GM18951 (cell line): ENCODE results near the gene FDPS.
"Not testable (repeated sequence)": the region's sequence is repeated elsewhere in the genome, so short reads cannot be mapped to it uniquely, and the experiment has no call there.

Experiments used
- POLR2A ChIP-seq: IDR thresholded peaks from 4 replicates; pipeline ENCODE4 v1.6.1; 2011; ENCODE audit warnings: mild to moderate bottlenecking; ENCODE audit not compliant: insufficient read length, insufficient read depth; ENCODE audit errors: extremely low read depth
- in situ Hi-C: fragments of 300-500 bp; cut with MboI; formaldehyde crosslinking; loops from one replicate; pipeline ENCODE4 v1.12.0; 2022; ENCODE audit warnings: low sequenced_read_pairs, mixed read lengths, inconsistent platforms; ENCODE audit not compliant: unreplicated experiment

Gene FDPS

DNA sequence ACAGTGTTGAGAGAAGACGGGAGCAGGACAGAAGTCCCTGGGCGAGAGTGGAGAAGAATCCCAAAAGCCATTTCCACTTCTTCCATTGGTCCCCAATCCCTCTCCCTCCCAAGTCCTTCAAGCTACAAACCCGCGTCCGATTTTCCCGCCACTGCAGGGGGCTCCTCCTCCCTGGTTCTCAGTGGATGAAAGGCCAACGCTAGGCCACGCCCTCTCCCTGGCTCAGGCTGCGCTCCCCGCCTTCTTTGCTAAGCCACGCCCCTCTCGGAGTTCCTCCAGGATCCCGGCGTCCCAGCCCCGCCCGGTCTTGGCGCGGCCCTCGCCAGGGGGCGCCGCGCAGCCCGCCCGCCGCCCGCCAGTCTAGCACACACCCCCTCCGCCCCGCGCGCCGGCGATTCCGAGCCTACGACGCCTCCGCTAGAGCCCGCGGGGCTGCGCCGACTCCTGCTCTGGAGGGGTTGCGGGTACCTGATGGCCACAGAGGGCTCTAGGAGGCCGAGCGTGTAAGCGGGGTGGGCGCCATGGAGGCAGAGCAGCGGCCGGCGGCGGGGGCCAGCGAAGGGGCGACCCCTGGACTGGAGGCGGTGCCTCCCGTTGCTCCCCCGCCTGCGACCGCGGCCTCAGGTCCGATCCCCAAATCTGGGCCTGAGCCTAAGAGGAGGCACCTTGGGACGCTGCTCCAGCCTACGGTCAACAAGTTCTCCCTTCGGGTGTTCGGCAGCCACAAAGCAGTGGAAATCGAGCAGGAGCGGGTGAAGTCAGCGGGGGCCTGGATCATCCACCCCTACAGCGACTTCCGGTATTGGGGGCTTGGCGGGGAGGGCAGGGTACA, 31.4 kb upstream of the FDPS start, which contains the start of gene HCN3:
HCN3 (plus strand) TSS at position 394 of the 832 bp plus-strand sequence; CDS start at position 522, 128 bp downstream.
- peak; percentile 37 for TF ChIP-seq POLR2A
- in situ Hi-C loops = no loop called here

GRCh38 chr1:155277902-155278688, 30.6 kb upstream of the FDPS start:
- TF ChIP-seq POLR2A = no peak
- in situ Hi-C loops = no loop called here

DNA sequence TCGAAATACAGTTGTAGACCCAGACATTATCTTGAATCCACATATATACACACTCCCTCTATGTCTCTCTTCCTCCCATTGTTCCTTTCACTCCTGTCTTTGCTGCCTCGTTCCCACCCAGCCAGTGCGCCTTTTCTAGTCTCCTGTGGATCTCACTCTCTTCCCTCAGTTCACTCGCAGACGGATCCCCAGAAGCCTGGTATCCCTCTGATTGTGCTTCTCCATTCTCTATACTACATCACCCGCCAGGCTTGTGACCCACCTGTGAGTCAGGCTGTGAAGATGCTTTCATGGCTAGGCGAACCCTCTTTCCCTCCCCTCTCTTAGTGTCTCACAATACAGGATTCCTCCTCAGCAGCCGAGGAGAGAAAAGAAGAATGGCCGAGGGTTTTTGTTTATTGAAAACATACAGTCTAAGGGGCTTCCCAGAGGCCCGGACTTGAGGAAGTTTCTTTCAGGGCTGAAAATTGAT, 29.9 kb upstream of the FDPS start:
- TF ChIP-seq POLR2A = no peak

GRCh38 chr1:155279268-155279667, 29.4 kb upstream of the FDPS start:
- TF ChIP-seq POLR2A = no peak
- in situ Hi-C loops = no loop called here

More for the DNA sequence above, 29.9 kb upstream of the FDPS start:
- in situ Hi-C loops = no loop called here

GRCh38 chr1:155282488-155283091, 26.1 kb upstream of the FDPS start:
- in situ Hi-C loops = no loop called here
- no peak for TF ChIP-seq POLR2A

- no peak for TF ChIP-seq POLR2A
- in situ Hi-C loops = no loop called here
Measured at GRCh38 chr1:155284476-155284875, 24.2 kb upstream of the FDPS start.

DNA sequence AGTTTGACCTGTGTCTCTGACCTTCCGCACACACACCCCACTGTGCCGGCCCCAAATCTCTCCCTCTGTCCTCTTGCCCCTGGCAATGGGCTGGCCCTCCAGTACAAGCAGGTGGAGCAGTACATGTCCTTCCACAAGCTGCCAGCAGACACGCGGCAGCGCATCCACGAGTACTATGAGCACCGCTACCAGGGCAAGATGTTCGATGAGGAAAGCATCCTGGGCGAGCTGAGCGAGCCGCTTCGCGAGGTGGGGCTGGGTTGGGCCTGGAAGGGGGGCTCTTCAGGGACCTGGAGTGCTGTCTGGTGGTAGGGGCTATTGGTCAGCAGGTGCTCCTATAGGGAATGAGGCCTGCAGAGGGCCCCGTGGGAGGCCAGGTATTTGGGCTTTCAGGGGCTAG, 23.6 kb upstream of the FDPS start:
- in situ Hi-C loops = no loop called here
- TF ChIP-seq POLR2A = no peak

DNA sequence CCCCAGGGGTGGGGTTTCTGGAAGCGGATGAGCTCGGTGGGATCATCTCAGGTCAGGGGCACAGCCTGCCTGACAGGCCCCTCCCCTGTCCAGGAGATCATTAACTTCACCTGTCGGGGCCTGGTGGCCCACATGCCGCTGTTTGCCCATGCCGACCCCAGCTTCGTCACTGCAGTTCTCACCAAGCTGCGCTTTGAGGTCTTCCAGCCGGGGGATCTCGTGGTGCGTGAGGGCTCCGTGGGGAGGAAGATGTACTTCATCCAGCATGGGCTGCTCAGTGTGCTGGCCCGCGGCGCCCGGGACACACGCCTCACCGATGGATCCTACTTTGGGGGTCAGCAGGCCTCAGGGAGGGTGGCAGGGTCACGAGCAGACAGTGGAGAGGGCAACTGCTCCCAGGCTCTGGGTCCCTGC, 23.0 kb upstream of the FDPS start:
- in situ Hi-C loops = no loop called here

GRCh38 chr1:155286544-155286943, 22.1 kb upstream of the FDPS start:
- in situ Hi-C loops = no loop called here
- no peak for TF ChIP-seq POLR2A

More for the DNA sequence above, 23.0 kb upstream of the FDPS start:
- no peak for TF ChIP-seq POLR2A

DNA sequence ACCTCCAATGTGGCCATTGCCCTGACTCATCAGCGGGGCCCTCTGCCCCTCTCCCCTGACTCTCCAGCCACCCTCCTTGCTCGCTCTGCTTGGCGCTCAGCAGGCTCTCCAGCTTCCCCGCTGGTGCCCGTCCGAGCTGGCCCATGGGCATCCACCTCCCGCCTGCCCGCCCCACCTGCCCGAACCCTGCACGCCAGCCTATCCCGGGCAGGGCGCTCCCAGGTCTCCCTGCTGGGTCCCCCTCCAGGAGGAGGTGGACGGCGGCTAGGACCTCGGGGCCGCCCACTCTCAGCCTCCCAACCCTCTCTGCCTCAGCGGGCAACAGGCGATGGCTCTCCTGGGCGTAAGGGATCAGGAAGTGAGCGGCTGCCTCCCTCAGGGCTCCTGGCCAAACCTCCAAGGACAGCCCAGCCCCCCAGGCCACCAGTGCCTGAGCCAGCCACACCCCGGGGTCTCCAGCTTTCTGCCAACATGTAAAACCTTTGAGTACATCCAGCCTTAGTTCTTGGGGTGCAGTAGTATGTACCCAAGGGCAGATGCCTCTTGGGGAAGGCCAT, 20.6 kb upstream of the FDPS start:
- in situ Hi-C loops = no loop called here
- no peak for TF ChIP-seq POLR2A

GRCh38 chr1:155291006-155291405, 17.7 kb upstream of the FDPS start:
- in situ Hi-C loops = not testable (repeated sequence)

- no peak for TF ChIP-seq POLR2A
- in situ Hi-C loops = no loop called here
Measured at GRCh38 chr1:155293086-155293749, 15.4 kb upstream of the FDPS start.
